ENCODE measurements around the gene PBXIP1.

Gene PBXIP1

DNA sequence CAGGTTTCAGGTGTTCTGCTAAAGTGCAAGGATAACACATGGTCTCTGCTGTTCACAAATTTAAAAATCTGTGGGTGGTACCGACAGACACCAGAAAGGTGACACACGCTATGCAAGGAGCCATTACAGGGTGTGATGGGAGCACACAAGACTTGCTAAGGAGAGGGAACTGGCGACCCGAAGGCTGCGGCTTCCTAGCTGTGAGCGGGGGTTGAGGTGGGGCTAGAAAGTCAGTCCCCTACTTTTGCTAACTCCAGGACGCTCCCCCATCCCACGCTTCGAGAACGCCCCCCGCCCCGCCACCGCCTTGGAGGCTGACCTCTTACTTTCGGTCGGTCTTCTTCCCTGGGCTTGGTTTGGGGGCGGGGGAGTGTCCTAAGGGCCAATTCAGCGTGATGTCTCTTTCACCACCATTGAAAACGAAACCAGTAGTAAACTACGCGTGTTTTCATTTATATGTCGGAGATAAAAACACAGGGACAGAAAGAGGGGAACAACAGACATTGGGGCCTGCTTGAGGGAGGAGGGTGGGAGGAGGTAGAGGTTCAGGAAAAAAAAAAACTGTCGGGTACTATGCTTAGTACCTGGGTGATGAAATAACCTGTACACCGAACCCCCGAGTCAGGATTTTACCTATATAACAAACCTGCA is 19.6 kb upstream of the PBXIP1 start:
- TF ChIP-seq REST (IDR thresholded peaks at IDR 0.05; ENCODE audit: insufficient read depth in 1 of 2, low read depth in 2 of 2, low read length in 2 of 2) (no peak), SIN3A (IDR thresholded peaks at IDR 0.05; ENCODE audit: borderline replicate concordance, insufficient read depth, low read length) (no peak), FOXP2 (optimal IDR thresholded peaks at IDR 0.05; ENCODE audit: borderline replicate concordance, extremely low read depth, extremely low read length, insufficient read depth) (no peak), POLR2AphosphoS5 (IDR thresholded peaks at IDR 0.05; ENCODE audit: low read depth, low read length) (peak; percentile 33; the same call in 1 of the 2 replicates), TAF1 (IDR thresholded peaks at IDR 0.05; ENCODE audit: borderline replicate concordance, insufficient read depth, low read length) (0 out of 2 replicates have a peak, but pooled peaks have one; percentile 29)

DNA sequence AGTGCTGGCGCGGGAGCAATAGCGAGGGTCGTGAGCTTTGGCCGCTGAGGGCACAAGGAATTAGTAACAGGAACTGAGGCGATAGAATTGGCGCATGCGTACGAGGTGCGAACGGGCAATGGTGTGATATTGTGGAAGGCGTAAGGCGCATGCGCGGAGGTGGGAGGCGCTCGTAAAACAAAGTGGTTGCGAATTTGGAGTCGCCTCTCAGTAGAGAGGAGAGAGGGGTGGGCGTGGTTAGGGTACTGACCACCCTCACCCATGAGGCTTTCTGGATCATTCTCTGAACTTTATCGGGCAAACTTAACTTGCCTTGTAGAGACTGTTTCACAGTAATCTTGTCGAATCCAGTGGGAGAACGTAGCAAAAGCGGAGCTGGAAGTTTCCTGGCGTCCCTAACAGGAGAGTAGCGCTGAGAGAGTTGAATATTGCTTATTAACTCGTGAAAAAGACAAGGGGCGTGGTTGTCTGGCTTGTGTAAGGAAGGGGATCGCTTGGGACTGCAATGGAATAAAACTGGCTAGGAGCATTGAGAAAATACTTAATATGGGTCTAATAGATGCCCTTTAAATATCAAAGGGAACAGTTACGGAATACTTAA is 19.0 kb upstream of the PBXIP1 start:
- TF ChIP-seq SIN3A (IDR thresholded peaks at IDR 0.05; ENCODE audit: borderline replicate concordance, insufficient read depth, low read length) (peak; percentile 69; the same call in 1 of the 2 replicates), POLR2AphosphoS5 (IDR thresholded peaks at IDR 0.05; ENCODE audit: low read depth, low read length) (peak; percentile 63; the same call in 1 of the 2 replicates), FOXP2 (optimal IDR thresholded peaks at IDR 0.05; ENCODE audit: borderline replicate concordance, extremely low read depth, extremely low read length, insufficient read depth) (no peak), TAF1 (IDR thresholded peaks at IDR 0.05; ENCODE audit: borderline replicate concordance, insufficient read depth, low read length) (peak; percentile 49), REST (IDR thresholded peaks at IDR 0.05; ENCODE audit: insufficient read depth in 1 of 2, low read depth in 2 of 2, low read length in 2 of 2) (peak in 1 of 2 experiments; percentile 5; a peak in 1 of 4 replicates)

GRCh38 chr1:154974102-154974807 is 18.4 kb upstream of the PBXIP1 start, which contains the start of gene CKS1B:
TSS of gene CKS1B (plus strand) at chr1:154974681. CDS start at chr1:154974746, 65 bp downstream.
- TF ChIP-seq TAF1 (IDR thresholded peaks at IDR 0.05; ENCODE audit: borderline replicate concordance, insufficient read depth, low read length): peak; percentile 59
- peak; percentile 82; the same call in 1 of the 2 replicates for TF ChIP-seq POLR2AphosphoS5 (IDR thresholded peaks at IDR 0.05; ENCODE audit: low read depth, low read length)
- 0 out of 2 replicates have a peak, but pooled peaks have one; percentile 15 for TF ChIP-seq SIN3A (IDR thresholded peaks at IDR 0.05; ENCODE audit: borderline replicate concordance, insufficient read depth, low read length)
- peak in 1 of 2 experiments; percentile 23; a peak in 1 of 4 replicates for TF ChIP-seq REST (IDR thresholded peaks at IDR 0.05; ENCODE audit: insufficient read depth in 1 of 2, low read depth in 2 of 2, low read length in 2 of 2)
- no peak for TF ChIP-seq FOXP2 (optimal IDR thresholded peaks at IDR 0.05; ENCODE audit: borderline replicate concordance, extremely low read depth, extremely low read length, insufficient read depth)

GRCh38 chr1:154973344-154974101 is 17.6 kb upstream of the PBXIP1 start:
- TF ChIP-seq TAF1 (IDR thresholded peaks at IDR 0.05; ENCODE audit: borderline replicate concordance, insufficient read depth, low read length) (peak; percentile 59; the same call in 1 of the 2 replicates), FOXP2 (optimal IDR thresholded peaks at IDR 0.05; ENCODE audit: borderline replicate concordance, extremely low read depth, extremely low read length, insufficient read depth) (no peak), POLR2AphosphoS5 (IDR thresholded peaks at IDR 0.05; ENCODE audit: low read depth, low read length) (peak; percentile 74; the same call in 1 of the 2 replicates), SIN3A (IDR thresholded peaks at IDR 0.05; ENCODE audit: borderline replicate concordance, insufficient read depth, low read length) (peak; percentile 84; the same call in 1 of the 2 replicates), REST (IDR thresholded peaks at IDR 0.05; ENCODE audit: insufficient read depth in 1 of 2, low read depth in 2 of 2, low read length in 2 of 2) (0 out of 4 replicates have a peak, but pooled peaks of 1 of the 2 experiments have one; percentile 5)
